Activated CD4-positive, alpha-beta T cell treated with anti-CD3 and anti-CD28 coated beads, Interleukin-2, amount 10 ng/mL, durations not matched to agents 7 days and 5 days (primary cell): Measurements from ENCODE around the gene CALY. TPM values are rescaled to one million over a fixed set of nuclear protein-coding genes. Genes with fewer than 3 reads are reported as not detected.

Source experiments
- microRNA-seq: library from miRNA; unstranded; fragments of <30 nt; microRNA quantifications from one replicate; pipeline ENCODE4 v1.2.0, GENCODE V29; 2021; ENCODE audit warnings: borderline microRNAs expressed, borderline replicate concordance
- total RNA-seq, 2 experiments: library from RNA; stranded (reverse); gene quantifications; one replicate each; pipeline ENCODE4 v1.2.3, GENCODE V29; 2021

The CALY gene
- total RNA-seq, 2 experiments from 2014 or later, result not detected

Small RNA genes lying within 50 kb of the gene (microRNA-seq; reads per million reads assigned to microRNA genes)
- gene MIR3944, result 1.7 reads per million

Other genes with a start within 250 kb of the CALY start
- not detected for gene ADGRA1, start 249.0 kb downstream of the CALY start, total RNA-seq
- gene KNDC1, start 176.7 kb downstream of the CALY start, total RNA-seq, result under 1 TPM; 0.07 to 0.08 TPM
- not detected for gene UTF1, start 106.7 kb downstream of the CALY start, total RNA-seq
- not detected for gene VENTX, start 99.0 kb downstream of the CALY start, total RNA-seq
- gene ADAM8, start 60.0 kb downstream of the CALY start, total RNA-seq, result 100 to 1,000 TPM; 123 to 153 TPM
- gene TUBGCP2, start 28.0 kb downstream of the CALY start, total RNA-seq, result 10 to 100 TPM; 52.4 to 54.2 TPM
- gene ZNF511, start 28.0 kb downstream of the CALY start, total RNA-seq, result 10 to 100 TPM; 54.5 to 59.7 TPM
- gene PRAP1, start 10.5 kb upstream of the CALY start, total RNA-seq, result not detected
- gene FUOM, start 21.1 kb upstream of the CALY start, total RNA-seq, result 10 to 100 TPM; 11.9 to 16.2 TPM
- 10 to 100 TPM; 34.9 to 40.2 TPM for gene ECHS1, start 36.5 kb upstream of the CALY start, total RNA-seq
- 1 to 10 TPM; 2.6 to 5.0 TPM for gene PAOX, start 42.4 kb upstream of the CALY start, total RNA-seq
- 10 to 100 TPM; 47.7 to 56.1 TPM for gene MTG1, start 57.3 kb upstream of the CALY start, total RNA-seq
- gene SPRN, start 87.7 kb upstream of the CALY start, total RNA-seq, result not detected
- 1 to 10 TPM; 3.7 to 4.5 TPM for gene SCART1, start 117.0 kb upstream of the CALY start, total RNA-seq
- under 1 TPM; 0.48 to 0.79 TPM for gene CYP2E1, start 190.5 kb upstream of the CALY start, total RNA-seq
- under 1 TPM; 0.29 to 0.35 TPM for gene SYCE1, start 228.7 kb upstream of the CALY start, total RNA-seq